Measurements from ENCODE around the gene NAT14.

GRCh38 chr19:55464039-55464661 lies 20.8 kb upstream of the NAT14 start:
- TF ChIP-seq CTCF (IDR thresholded peaks at IDR 0.05) (no peak), EP300 (IDR thresholded peaks at IDR 0.05; ENCODE audit: borderline replicate concordance in 1 of 2, low read depth in 1 of 2, low read length in 1 of 2) (no peak), RXRA (IDR thresholded peaks at IDR 0.05; ENCODE audit: borderline replicate concordance, low read depth) (no peak), SIN3A (IDR thresholded peaks at IDR 0.05; ENCODE audit: borderline replicate concordance, low read depth, low read length) (no peak), TEAD4 (IDR thresholded peaks at IDR 0.05; ENCODE audit: borderline replicate concordance, insufficient read depth) (no peak)
- TF ChIP-seq, protein P1, sequence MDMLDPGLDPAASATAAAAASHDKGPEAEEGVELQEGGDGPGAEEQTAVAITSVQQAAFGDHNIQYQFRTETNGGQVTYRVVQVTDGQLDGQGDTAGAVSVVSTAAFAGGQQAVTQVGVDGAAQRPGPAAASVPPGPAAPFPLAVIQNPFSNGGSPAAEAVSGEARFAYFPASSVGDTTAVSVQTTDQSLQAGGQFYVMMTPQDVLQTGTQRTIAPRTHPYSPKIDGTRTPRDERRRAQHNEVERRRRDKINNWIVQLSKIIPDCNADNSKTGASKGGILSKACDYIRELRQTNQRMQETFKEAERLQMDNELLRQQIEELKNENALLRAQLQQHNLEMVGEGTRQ (IDR thresholded peaks at IDR 0.05; ENCODE audit: borderline replicate concordance, low read depth, low read length), result no peak

Data from SK-N-SH (cell line).